IPS-18c (cell line): Measurements from ENCODE around the gene ZNF670.
"Not testable (repeated sequence)": the region's sequence is repeated elsewhere in the genome, so short reads cannot be mapped to it uniquely, and the experiment has no call there.

ENCODE experiments used
- H3K4me3 ChIP-seq: 2 replicates; pipeline ENCODE4 v1.7.0; 2013; ENCODE audit warnings: low read depth, mild to moderate bottlenecking, low read length, moderate library complexity; ENCODE audit not compliant: insufficient read depth
- H3K9me3 ChIP-seq: one replicate; pipeline ENCODE4 v1.6.1; 2013; ENCODE audit warnings: mild to moderate bottlenecking, low read length, moderate library complexity; ENCODE audit not compliant: control insufficient read depth, insufficient read depth

ZNF670 gene

GRCh38 chr1:247078258-247079140, at the start of gene ZNF670:
Gene ZNF670 (minus strand): TSS chr1:247078811. CDS start chr1:247078596, 215 bp downstream.
- Histone ChIP-seq H3K4me3 (peak within 1 kb of the TSS; percentile 99), H3K9me3 (no peaks in the 10 kb centered on the region)

- H3K9me3 ChIP-seq, result not testable (repeated sequence)
- H3K4me3 ChIP-seq, result peak overlapping the region; percentile 31; the same call in 1 of the 2 replicates
Observed at GRCh38 chr1:247127519-247128282, 49.1 kb upstream of the ZNF670 start.

- not testable (repeated sequence) for H3K9me3 ChIP-seq, H3K4me3 ChIP-seq
Observed at GRCh38 chr1:247126601-247127000, 48.0 kb upstream of the ZNF670 start.

- H3K4me3 ChIP-seq, H3K9me3 ChIP-seq: not testable (repeated sequence)
Observed at GRCh38 chr1:247126166-247126565, 47.6 kb upstream of the ZNF670 start.

GRCh38 chr1:247121382-247121781, 42.8 kb upstream of the ZNF670 start:
- Histone ChIP-seq H3K4me3 (no peak overlapping the region), H3K9me3 (no peaks in the 10 kb centered on the region)

- not testable (repeated sequence) for H3K4me3 ChIP-seq, H3K9me3 ChIP-seq
Observed at GRCh38 chr1:247120408-247120668, 41.7 kb upstream of the ZNF670 start.

- H3K4me3 ChIP-seq, result no peak overlapping the region
Observed at GRCh38 chr1:247119600-247120407, 41.2 kb upstream of the ZNF670 start.

GRCh38 chr1:247118946-247119446, 40.4 kb upstream of the ZNF670 start:
- Histone ChIP-seq H3K9me3 (no peaks in the 10 kb centered on the region), H3K4me3 (no peak overlapping the region)

More at GRCh38 chr1:247119600-247120407, 41.2 kb upstream of the ZNF670 start:
- H3K9me3 ChIP-seq, result no peaks in the 10 kb centered on the region

- peaks cover 2% of the 10 kb centered on the region for H3K9me3 ChIP-seq
- no peak overlapping the region for H3K4me3 ChIP-seq
Observed at GRCh38 chr1:247115545-247115944, 36.9 kb upstream of the ZNF670 start.

GRCh38 chr1:247115141-247115510, 36.5 kb upstream of the ZNF670 start:
- Histone ChIP-seq H3K4me3 (no peak overlapping the region), H3K9me3 (peaks cover 2% of the 10 kb centered on the region)

GRCh38 chr1:247114351-247115140, 35.9 kb upstream of the ZNF670 start:
- Histone ChIP-seq H3K4me3 (no peak overlapping the region), H3K9me3 (peaks cover 2% of the 10 kb centered on the region)

- no peak overlapping the region for H3K4me3 ChIP-seq
- peaks cover 2% of the 10 kb centered on the region for H3K9me3 ChIP-seq
Observed at GRCh38 chr1:247113733-247114271, 35.2 kb upstream of the ZNF670 start.

- peaks cover 2% of the 10 kb centered on the region for H3K9me3 ChIP-seq
- no peak overlapping the region for H3K4me3 ChIP-seq
Observed at GRCh38 chr1:247113094-247113497, 34.5 kb upstream of the ZNF670 start.

GRCh38 chr1:247112479-247112781, 33.8 kb upstream of the ZNF670 start:
- Histone ChIP-seq H3K4me3 (peak overlapping the region; percentile 77), H3K9me3 (peaks cover 2% of the 10 kb centered on the region)

- peaks cover 2% of the 10 kb centered on the region for H3K9me3 ChIP-seq
- peak overlapping the region; percentile 77 for H3K4me3 ChIP-seq
Observed at GRCh38 chr1:247111700-247112478, 33.3 kb upstream of the ZNF670 start.

- Histone ChIP-seq H3K4me3 (peak overlapping the region; percentile 77), H3K9me3 (peaks cover 2% of the 10 kb centered on the region)
Observed at GRCh38 chr1:247111259-247111699, 32.7 kb upstream of the ZNF670 start.
